Measurements from ENCODE around the gene MAP4K4.

- TF ChIP-seq, protein P1, sequence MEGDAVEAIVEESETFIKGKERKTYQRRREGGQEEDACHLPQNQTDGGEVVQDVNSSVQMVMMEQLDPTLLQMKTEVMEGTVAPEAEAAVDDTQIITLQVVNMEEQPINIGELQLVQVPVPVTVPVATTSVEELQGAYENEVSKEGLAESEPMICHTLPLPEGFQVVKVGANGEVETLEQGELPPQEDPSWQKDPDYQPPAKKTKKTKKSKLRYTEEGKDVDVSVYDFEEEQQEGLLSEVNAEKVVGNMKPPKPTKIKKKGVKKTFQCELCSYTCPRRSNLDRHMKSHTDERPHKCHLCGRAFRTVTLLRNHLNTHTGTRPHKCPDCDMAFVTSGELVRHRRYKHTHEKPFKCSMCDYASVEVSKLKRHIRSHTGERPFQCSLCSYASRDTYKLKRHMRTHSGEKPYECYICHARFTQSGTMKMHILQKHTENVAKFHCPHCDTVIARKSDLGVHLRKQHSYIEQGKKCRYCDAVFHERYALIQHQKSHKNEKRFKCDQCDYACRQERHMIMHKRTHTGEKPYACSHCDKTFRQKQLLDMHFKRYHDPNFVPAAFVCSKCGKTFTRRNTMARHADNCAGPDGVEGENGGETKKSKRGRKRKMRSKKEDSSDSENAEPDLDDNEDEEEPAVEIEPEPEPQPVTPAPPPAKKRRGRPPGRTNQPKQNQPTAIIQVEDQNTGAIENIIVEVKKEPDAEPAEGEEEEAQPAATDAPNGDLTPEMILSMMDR (conservative IDR thresholded peaks at IDR 0.05) = peak; percentile 28
- TF ChIP-seq ZFX (IDR thresholded peaks at IDR 0.05) = no peak
Observed at GRCh38 chr2:101873543-101873942, 176.0 kb downstream of the MAP4K4 start.

Data from C4-2B (cell line).